Measurements from ENCODE around the gene HLA-DQA1. TPM values are rescaled to one million over a fixed set of nuclear protein-coding genes. Genes with fewer than 3 reads are reported as not detected.
"Not testable (repeated sequence)": the region's sequence is repeated elsewhere in the genome, so short reads cannot be mapped to it uniquely, and the experiment has no call there.

The HLA-DQA1 gene
- polyA plus RNA-seq (ENCODE audit: insufficient read length in 12 of 12) = 10 to 100 TPM in 1 of 12 donors, 1 to 10 TPM in 7, under 1 TPM in 2, not detected in 2; 0.62 to 13.8 (median 2.9) TPM
- long read RNA-seq, donor 1, transcript HLA-DQA1-201 (5 exons, 1,591 nt) = major isoform, 7 of 20 reads
- long read RNA-seq, donor 1, partial matches to known transcripts = 11 of 20 reads
- long read RNA-seq, donor 1, other reads (novel, unspliced or antisense) = 0 of 20 reads
- long read RNA-seq, donor 2, partial matches to known transcripts = 0 of 1 reads
- long read RNA-seq, donor 2, other reads (novel, unspliced or antisense) = 0 of 1 reads
- long read RNA-seq, donor 3 = 0 reads
- long read RNA-seq, donor 4 = 0 reads
- long read RNA-seq, donor 5 = 0 reads
- long read RNA-seq, donor 6 = 0 reads
- long read RNA-seq, donor 7 = 0 reads
- long read RNA-seq, donor 8 = 0 reads
- long read RNA-seq, donor 9 = 0 reads
- long read RNA-seq, donor 10, partial matches to known transcripts = 0 of 2 reads
- long read RNA-seq, donor 10, other reads (novel, unspliced or antisense) = 0 of 2 reads
- long read RNA-seq, donor 11 = 0 reads

DNA sequence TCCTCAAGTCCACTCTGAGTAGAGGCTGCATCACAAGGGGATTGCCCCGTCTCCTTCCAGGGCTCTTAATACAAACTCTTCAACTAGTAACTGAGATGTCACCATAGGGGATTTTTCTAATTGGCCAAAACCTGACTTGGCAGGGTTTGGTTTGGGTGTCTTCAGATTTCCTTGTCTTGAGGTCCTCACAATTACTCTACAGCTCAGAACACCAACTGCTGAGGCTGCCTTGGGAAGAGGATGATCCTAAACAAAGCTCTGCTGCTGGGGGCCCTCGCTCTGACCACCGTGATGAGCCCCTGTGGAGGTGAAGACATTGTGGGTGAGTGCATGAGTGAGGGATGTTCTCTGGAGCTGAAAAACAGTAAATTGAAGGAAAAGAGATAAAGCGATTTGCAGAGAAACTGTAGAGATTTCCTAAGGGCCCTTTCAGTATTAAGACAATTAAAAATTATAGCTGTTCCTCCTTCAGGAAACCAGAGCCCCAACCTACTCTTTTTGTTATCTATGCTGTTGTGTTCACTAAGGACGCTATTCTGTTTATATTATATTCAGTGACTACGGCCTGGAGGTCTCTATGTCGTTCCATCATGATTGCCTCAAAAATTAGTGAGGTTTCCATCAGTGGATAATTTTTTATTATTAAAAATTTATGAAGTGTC is at the start of gene HLA-DQA1:
Gene HLA-DQA1 (plus strand): TSS at position 188 of the 662 bp plus-strand sequence. CDS start 53 bp downstream, at position 241.
- DNase-seq = peak; percentile 2

DNA sequence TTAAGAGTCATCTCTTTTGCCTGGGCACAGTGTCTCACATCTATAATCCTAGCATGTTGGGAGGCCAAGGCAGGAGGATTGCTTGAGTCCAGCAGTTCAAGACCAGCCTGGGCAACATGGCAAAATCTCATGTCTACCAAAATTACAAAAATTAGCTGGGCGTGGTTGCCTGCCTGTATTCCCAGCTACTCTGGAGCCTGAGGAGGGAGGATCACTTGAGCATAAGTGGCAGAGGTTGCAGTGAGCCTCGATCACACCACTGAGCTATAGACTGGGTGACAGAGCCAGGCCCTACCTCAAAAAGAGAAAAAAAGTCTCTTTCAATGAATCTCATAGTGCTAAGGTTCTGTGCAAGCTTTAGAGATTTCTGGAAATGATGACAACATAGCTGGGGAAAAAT is 49.0 kb upstream of the HLA-DQA1 start:
- DNase-seq = no peak

DNA sequence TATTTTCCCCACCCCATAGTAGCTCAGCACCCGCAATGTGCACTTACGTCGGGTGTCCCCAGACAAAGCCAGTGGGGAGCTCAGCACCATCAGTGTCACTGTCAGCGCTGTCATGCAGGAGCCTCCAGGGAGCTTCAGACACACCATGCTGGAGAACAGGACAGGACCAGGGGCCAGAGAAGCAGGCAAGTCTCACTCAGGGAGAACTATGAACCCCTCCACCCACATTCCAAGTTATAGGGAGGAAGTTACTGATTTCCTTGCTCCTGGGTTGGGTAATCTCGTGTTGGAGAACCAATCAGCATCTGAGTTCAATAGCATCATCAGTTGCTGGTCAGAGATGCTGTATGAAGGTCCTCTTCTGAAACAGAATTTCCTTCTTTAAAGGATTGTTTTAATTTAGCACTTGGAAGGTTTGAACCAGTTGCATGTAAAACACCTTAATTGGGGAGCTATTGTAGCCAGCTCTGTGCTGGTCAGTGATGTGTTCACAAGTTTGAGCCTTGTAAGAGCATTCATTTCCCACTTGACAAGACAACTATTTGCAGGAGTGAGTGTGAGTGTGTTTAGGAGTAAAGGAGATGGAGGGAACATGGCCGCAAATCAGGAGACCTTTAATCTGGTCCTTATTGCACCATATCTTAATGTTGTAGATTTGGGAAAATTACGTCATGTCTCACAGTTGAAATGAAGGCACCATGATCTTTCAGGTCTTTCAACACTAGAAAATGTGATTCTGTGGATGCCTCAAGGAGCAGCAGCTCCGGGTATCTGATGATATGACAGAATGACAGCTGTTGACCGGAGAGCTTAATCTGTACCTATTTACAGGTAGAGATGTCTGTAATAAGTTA is 47.4 kb upstream of the HLA-DQA1 start, which contains the start of gene HLA-DRB1:
Gene HLA-DRB1 (minus strand): TSS at position 253 of the 854 bp plus-strand sequence. CDS start 106 bp downstream, at position 147.
- no peak for DNase-seq

DNA sequence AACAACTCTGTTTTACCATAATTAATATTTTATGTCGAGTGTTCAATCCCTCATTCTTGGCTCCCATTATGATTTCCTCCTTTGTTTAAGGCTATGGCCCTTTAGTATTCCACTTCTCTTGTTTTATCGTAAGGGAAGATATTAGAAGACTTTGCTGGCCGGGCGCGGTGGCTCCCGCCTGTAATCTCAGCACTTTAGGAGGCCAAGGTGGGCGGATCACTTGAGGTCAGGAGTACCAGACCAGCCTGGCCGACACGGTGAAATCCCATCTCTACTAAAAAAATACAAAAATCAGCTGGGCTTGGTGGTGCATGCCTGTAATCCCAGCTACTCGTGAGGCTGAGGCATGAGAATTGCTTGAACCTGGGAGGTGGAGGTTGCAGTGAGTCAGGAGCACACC is 46.5 kb upstream of the HLA-DQA1 start:
- not testable (repeated sequence) for DNase-seq

DNA sequence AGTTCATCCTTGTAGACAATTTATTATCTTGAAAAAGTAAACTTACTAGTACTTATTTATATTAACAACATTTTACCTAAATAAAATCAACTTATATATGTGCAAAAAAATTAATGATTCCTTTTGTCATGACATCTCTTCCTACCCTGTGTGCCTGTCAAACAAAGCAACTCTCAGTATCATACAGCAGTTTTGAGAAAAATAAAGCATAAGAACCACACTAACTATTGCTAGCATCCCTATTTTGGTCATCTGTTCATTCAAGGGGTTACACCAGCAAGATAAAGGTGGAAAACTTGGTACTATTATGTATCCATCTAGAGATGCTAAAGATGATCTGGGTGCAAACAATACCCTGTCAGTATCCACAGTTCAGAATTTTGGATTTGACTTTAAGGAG is 40.2 kb upstream of the HLA-DQA1 start:
- no peak for DNase-seq

DNA sequence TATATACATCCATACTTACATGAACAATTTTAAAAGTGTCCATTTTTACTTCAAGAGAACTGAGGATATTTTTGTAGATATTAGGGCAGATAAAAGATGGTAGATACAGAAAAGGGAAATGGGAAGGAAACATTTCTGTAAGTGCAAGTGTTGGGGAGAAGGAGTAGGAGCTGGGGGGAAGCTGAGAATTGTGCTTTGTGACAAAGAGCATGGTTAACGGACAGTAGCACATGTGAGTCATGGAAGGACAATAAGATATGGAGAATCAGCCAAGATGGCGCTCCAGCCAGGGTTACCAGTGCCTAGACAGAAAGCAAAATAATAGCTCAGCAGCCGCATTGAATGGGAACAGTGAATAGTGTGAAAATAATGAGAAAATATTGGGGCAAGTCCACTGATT is 34.8 kb upstream of the HLA-DQA1 start:
- no peak for DNase-seq

DNA sequence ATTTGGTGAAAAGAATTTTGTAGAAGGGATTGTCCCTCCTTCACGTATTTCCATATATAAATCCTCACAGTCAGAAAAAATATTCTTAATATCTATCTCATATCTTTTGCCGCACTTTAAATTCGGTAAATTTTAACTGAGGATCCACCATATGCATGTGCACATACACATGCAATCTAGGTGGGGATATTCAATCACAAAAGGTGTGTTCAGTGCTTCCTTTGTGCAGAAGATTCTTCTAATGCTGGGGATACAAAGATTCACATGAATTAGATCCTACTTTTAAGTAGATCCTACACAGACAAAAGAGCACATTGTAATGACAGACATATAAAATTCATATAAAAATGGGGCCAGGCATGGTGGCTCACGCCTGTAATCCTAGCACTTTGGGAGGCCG is 34.0 kb upstream of the HLA-DQA1 start:
- DNase-seq = no peak

DNA sequence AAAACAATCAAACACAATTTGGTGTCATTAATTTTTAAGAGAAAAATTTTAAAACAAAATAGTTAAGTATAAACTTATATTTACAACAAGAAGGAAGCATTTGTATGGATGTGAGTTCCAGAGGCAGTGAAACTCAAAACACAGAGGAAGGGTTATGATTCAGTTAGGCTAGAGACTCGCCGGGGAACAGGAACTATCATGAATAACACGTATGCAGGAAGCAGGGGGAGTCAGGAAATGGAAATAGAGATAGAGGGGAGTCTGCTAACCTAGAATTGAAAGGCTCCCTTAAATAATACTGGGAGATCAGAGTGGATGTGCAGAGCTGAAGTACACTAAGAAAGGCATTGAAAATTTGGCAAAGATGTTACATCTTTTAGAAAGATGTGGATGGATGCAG is 33.3 kb upstream of the HLA-DQA1 start:
- no peak for DNase-seq

DNA sequence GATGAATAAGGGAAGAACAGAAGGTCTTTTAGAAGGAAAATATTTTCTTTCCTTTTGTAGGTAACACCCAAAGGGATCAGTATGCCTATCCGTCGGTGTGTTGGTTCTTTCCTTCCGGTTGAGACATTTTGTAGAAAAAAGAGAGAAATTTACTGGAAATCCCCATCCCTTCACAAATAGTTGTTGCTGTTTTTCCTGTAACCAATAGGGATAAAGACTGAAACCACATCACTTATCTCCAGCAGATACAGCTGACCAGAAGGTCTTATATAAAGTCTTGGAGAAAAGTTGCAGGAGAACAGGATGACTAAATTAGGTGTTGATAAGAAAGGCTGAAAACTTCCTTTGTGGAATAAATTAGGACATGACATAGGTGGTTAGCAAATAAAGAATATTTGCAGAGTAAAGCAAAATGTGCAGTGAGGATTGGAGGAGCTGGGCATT is 32.8 kb upstream of the HLA-DQA1 start:
- no peak for DNase-seq

DNA sequence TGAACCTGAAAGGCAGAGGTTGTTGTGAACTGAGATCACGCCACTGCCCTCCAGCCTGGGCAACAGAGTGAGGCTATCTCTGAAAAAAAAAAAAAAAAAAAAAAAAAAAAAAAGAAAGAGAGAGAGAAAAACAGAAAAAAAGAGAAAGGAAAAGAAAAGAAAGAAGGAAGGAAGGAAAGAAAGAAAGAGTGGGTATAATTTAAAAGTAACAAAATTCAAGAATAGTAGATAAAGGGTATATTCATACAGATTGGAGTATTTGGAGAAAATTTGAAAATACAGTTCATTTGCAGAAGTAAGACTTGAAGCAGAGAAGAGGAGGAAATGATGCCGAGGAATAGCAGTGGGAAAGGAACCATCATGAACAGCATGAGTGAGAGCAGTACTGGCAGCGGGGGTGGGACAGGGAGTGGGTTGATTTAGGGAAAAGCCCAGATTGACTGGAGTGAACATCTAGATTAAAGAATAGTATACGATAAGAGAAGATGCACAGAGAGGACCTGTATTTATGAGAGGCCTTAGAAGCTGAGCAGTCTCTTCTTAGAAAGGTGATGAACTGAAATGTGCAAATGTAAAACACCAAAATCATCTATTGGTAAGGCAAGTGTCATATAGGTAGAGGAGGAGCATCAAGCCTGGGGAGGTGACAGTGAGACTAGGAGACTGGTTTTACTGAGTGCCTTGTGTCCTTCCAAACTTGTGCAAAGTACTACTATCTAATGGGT is 29.8 kb upstream of the HLA-DQA1 start:
- DNase-seq = no peak

DNA sequence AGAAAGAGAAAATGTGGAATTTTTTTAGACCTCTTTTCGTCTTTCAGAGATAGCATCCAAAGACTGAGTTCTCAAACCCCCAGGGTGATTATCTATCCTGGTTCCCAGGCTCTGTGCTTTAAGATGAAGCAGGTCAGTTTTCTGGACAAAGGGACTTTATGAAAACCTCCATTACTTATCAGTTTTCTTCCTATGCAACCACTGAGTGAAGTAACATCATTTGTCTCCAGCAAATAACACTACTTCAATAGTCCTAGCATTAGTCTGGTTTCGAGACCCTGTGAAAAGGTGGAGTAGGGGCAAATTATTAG is 29.3 kb upstream of the HLA-DQA1 start:
- no peak for DNase-seq

DNA sequence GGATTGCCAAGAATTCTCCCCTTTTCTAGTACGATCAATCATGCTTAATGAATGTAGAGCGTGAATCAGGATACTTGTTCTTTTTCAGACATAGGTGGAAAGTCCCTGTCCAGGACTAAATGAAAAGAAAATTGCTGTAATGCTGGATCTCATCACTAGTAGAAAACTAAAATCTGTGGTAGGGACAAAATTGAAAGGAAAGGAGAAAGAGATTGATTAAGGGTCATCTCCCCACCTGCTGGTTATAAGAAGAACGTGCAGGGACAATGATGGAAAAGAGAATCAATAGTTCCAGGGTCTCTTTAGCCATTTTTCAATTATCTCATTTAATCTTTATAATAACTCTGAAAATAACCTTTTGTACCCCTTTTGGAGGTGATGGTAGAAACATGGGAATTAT is 28.8 kb upstream of the HLA-DQA1 start:
- no peak for DNase-seq

DNA sequence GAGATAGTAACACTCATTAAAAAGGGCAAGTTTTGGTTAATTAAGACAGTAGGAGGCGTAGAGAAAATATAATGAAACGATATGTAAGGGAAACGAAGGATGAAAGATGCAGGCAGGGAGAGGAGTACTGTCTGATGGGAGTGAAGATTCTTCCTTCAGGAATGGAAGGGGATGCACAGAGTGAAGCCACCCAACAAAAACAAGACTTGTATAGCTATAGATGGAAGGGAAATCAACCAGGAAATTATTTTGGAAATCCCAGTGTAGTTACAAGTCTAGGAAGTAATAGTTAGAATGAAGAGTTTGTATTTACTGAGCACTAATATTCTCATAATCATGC is 27.8 kb upstream of the HLA-DQA1 start:
- DNase-seq = no peak

DNA sequence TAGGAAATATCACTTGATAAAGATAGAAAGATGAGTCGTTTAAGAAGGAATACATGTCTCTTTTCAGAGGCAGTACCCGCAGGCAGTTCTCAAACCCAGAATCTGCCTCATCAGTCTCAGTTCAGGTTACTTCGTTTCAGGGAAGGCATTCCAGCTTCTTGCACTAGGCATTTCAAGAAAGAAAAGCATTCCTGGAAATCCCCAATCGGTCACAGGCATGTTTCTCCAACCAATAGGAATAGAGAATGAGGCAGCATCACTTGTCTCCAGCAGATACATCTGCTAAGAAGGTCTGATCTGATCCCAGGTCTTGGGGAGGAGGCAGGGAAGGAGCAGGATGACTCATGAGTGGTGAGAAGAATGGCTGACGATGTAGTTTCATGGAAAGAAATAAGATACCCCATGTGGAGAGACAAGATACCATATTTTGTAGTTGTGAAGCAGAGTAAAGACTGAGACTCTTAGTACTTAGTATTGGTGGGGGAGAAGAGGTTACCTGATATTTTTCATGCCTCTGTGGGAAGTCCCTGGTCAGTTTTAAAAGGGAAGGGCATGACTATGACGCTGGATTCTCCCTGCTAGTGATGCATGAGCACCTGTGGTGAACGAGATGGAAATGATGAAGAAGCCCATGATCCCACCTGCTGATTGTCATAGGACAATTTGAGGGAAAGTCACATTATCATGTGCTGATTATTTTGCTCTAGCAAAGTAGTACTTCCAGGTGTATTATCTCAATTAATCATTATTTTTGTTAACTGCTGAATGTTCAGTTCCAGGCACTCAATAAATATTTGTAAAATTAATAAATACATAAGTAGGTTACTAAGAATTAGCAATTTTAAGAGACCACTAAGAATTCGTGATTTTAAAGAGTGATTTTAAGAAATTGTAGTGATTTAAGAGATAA is 27.2 kb upstream of the HLA-DQA1 start:
- peak; percentile 85 for DNase-seq

DNA sequence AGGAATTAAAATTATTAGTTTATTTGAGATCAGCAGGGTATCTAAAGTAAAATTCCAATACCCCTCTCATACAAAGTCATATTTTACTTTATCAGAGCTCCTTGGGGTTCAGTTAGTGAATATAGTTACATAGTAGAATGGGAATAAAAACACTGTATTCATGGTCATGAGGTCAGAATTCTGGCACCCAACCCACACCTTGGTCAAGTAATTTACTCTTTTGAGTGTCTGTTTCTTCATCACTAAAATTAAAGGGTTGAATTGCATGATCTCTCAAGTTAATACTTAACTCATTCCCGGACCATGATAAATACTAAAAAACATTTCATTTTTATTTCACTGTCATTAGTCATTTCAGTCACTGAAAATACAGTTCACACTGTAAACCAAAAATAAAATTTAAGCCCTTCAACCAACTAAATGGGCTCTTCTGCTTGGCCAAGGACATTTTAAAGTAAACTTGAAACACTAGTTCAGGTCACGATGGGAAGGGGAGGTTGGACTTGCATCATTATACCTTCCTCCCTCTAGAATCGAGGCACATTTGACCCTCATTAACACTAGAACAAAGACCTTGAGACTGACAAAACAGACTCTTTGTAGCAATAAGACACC is 26.4 kb upstream of the HLA-DQA1 start:
- DNase-seq = no peak

DNA sequence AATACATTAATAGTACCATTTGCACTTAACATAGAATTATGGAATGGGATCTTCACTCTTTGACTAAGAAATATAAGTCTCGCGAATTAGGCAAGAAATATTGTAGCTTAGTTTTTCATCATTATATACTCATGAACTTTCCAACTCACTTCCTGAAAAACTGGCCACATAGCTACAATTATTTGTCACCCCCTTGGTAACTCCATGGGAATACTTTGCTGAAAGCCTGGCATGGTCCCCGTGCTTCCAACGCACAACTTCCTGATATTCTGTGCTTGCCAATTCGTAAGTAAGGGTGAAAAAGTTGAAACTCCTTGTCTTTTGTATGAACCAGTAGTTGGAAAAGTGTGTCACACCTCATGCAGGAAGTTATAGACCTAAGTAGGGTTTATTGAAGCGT is 23.7 kb upstream of the HLA-DQA1 start:
- DNase-seq = no peak

DNA sequence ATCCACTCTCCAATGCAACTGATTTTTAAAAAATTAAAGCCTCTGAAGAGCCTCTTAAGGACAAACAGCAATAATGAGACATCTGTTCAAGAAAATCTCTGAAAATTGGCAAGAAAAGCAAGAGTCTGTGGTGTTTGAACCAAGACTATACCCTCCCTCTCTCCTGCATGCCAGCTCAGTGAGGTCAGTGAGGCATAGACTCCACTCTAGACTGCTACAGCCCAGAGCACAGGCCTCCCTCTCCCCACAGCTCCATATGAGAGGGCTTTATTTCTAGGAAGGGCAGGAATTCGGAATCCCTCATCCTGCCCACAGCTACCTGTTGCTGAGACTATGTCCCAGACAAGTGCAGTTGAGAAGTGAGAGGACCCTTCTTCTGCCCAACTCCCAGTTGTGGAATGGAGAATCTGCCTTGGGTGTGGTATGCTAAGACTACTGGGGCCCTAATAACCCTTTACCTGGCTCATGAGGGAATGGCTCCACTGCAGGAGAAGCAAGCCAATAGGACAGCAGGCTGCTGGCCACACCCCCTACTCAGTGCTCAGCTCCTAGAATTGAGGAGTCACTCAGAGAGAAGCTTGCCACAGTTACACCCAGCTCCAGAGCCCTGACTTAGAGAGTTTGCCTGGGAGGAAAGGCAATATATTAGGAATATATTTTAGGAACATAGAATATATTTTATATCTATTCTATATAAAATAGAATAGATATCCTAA is 22.7 kb upstream of the HLA-DQA1 start:
- no peak for DNase-seq

DNA sequence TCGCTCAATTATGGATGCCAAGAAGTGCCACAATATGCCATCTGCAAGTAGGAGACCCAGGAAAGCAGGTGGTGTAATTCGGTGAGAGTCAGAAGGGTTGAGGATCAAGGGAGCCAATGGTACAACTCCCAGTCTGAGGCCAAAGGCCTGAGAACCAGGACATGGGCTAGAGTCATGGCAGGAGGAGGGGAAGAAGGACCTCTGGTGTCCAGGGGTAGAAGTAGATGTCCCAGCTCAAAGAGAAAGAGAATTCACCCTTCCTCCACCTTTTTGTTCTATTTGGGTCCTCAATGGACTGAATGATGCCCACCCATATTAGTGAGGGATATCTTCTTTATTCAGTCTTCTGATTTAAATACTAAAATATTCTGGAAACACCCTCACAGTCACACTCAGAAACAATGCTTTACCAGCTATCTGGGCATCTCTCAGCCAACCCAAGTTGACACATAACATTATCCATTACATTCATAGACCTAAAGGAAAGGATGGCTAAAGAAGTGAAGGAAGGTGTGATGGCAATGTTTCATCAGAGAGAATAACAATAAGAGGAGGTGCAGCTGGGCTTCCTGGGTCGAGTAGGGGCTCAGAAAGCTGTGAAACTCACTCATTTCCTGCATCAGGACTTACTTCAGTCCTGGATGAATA is 21.2 kb upstream of the HLA-DQA1 start:
- DNase-seq = no peak

DNA sequence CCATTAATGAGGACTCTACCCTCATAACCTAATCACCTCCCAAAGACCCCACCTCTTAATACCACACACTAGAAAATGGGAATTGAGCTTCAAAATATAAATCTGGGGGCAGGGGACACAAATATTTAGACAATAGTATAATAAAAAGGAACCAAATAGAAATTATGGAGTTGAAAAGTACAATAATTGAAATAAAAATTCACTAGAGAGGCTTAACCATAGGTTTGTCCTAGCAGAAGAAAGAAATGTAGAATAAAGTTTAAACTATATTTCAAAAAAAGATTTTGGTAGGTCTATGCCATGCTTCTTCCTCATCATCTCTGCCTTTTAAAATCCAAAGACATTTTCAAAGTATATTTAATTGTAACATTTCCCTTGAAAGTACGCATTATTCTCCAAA is 19.5 kb upstream of the HLA-DQA1 start:
- no peak for DNase-seq
